Tibial nerve (tissue), 4 donors: ENCODE data around the gene SAMD14.

Source experiments
- EP300 ChIP-seq, 2 donors: sonication (generic); formaldehyde crosslinking; IDR thresholded peaks; one replicate each; pipeline ENCODE4 v1.6.1; 2017; ENCODE audit warnings: antibody characterized with exemption in 2 of 2, mild to moderate bottlenecking in 1 of 2
- POLR2A ChIP-seq, 2 donors: fragments of 450-650 bp; IDR thresholded peaks; one replicate each; pipeline ENCODE4 v1.6.1; 2017; ENCODE audit warnings: antibody characterized with exemption in 2 of 2, mild to moderate bottlenecking in 2 of 2, moderate library complexity in 2 of 2
- TF ChIP-seq, protein P1 (sequence below), 5 experiments: fragments of 200-600 bp in 3 of 5; fragments of 450-650 bp in 2 of 5; sonication (generic) in 3 of 5; IDR thresholded peaks; one replicate each; pipeline ENCODE4 v1.5.1; 2016 to 2019; ENCODE audit warnings: antibody characterized with exemption in 5 of 5, mild to moderate bottlenecking in 3 of 5, moderate library complexity in 2 of 5

DNA sequence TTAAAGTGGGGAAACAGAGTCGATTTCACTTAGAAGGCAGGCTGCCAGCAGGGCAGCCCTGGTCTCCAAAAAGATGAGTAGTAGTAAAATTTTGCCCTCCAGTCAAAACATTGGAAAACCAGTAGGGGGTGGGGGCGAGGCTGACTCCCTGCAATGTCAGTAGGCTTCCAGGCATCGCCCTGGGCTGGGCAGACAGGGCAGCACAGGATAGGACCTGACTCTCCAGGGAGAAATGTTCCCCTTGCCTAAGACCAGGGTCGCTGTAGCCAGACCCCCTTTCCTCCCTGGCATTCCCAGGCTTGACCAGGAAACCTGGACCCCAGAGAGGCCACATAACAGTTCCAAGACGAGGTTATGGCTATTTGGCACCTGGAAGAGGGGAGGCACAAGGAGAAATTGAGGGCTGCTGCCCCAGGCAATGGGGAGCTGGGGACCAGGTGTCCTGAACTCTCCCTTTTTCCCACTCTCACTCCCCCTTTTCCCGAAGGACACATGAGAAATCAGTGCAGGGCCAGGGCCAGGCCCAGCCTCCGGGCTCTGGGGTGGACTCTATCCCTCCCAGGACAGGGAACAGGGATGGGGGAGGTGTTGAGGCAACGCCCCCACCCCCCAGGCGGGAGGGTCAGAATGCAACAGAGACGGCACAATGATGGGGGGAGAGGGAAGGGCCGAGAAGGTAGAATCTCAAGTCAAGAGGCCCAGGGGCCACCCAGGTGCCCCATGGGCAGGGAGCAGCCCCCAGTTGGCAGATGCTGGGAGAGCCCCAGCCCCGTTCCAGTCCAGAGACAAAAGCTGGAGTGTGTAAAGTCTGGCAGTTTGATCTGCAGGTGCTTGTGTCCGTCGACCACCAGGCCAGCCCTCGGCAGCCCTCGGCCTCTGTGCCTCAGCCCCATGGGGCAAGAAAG lies 4.5 kb upstream of the SAMD14 start:
- TF ChIP-seq, protein P1, sequence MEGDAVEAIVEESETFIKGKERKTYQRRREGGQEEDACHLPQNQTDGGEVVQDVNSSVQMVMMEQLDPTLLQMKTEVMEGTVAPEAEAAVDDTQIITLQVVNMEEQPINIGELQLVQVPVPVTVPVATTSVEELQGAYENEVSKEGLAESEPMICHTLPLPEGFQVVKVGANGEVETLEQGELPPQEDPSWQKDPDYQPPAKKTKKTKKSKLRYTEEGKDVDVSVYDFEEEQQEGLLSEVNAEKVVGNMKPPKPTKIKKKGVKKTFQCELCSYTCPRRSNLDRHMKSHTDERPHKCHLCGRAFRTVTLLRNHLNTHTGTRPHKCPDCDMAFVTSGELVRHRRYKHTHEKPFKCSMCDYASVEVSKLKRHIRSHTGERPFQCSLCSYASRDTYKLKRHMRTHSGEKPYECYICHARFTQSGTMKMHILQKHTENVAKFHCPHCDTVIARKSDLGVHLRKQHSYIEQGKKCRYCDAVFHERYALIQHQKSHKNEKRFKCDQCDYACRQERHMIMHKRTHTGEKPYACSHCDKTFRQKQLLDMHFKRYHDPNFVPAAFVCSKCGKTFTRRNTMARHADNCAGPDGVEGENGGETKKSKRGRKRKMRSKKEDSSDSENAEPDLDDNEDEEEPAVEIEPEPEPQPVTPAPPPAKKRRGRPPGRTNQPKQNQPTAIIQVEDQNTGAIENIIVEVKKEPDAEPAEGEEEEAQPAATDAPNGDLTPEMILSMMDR (IDR thresholded peaks at IDR 0.05), result no peak
- TF ChIP-seq POLR2A (IDR thresholded peaks at IDR 0.05) (no peak), EP300 (IDR thresholded peaks at IDR 0.05) (no peak)
